Stimulated activated CD8-positive, alpha-beta memory T cell treated with anti-CD3 and anti-CD28 coated beads, Interleukin-7, amount 100 ng/mL, for 24 hours (primary cell): Measurements from ENCODE around the gene COMT.
"Not testable (repeated sequence)": the region's sequence is repeated elsewhere in the genome, so short reads cannot be mapped to it uniquely, and the experiment has no call there.

Experiments
- DNase-seq: peaks from one replicate; pipeline ENCODE4 v3.0.0-alpha.2; 2020; ENCODE audit warnings: low read depth

COMT gene

GRCh38 chr22:19929586-19930550, 11.7 kb upstream of the COMT start:
- no peak for DNase-seq

GRCh38 chr22:19930551-19931486, 10.8 kb upstream of the COMT start:
- DNase-seq, result no peak

- no peak for DNase-seq
Observed at GRCh38 chr22:19931514-19931913, 10.1 kb upstream of the COMT start.

- no peak for DNase-seq
Observed at GRCh38 chr22:19932367-19933206, 9.0 kb upstream of the COMT start.

GRCh38 chr22:19933341-19934241, 8.0 kb upstream of the COMT start:
- DNase-seq, result no peak

- not testable (repeated sequence) for DNase-seq
Observed at GRCh38 chr22:19935123-19935718, 6.4 kb upstream of the COMT start.

- DNase-seq, result no peak
Observed at GRCh38 chr22:19936513-19936912, 5.1 kb upstream of the COMT start.

- DNase-seq, result no peak
Observed at GRCh38 chr22:19937616-19938473, 3.7 kb upstream of the COMT start.

GRCh38 chr22:19940536-19941364, 822 bp upstream of the COMT start:
- no peak for DNase-seq

GRCh38 chr22:19942157-19943081, 847 bp downstream of the COMT start:
- DNase-seq, result no peak

- DNase-seq, result no peak
Observed at GRCh38 chr22:19943082-19944026, 1.8 kb downstream of the COMT start.

GRCh38 chr22:19948057-19948760, 6.6 kb downstream of the COMT start:
- DNase-seq, result no peak

- no peak for DNase-seq
Observed at GRCh38 chr22:19951346-19951745, 9.8 kb downstream of the COMT start.

GRCh38 chr22:19955241-19956128, 13.9 kb downstream of the COMT start:
- no peak for DNase-seq
